ENCODE results near the gene BCR. TPM values are rescaled to one million over a fixed set of nuclear protein-coding genes. Genes with fewer than 3 reads are reported as not detected.
"Not testable (repeated sequence)": the region's sequence is repeated elsewhere in the genome, so short reads cannot be mapped to it uniquely, and the experiment has no call there.

The BCR gene
- total and polyA plus RNA-seq, 2 of the 4 experiments (the other 2 are of a cell fraction): 28.9 to 44.6 TPM

DNA sequence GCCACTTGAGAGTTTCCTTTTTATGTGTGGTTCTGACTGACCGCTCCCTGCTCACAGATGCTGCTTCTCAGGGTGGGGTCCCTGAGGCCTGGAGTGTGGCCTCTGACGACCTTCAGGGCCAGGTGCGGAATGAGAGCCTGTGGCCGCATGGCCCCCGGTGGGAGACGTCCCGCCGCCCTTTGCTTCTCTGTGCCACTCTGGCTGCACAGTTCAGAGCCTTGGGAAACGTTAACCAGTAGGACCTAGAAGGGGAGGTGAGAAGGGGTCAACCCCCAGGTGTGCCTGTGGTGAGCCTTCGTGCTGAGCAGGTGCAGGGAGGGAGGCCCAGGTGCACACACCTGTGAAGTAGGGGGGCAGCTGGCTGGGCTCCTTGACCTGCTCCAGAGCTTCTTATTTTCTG is 127.2 kb downstream of the BCR start:
- DNase-seq; H4K91ac ChIP-seq (ENCODE audit: insufficient read depth, low read depth, low read length); H3K9ac ChIP-seq (ENCODE audit: low read depth, low read length); BruUV-seq (replicated peaks); H4K5ac ChIP-seq (ENCODE audit: low read depth, low read length); H3K4ac ChIP-seq (ENCODE audit: low read depth, low read length); H2AFZ ChIP-seq (replicated peaks; ENCODE audit: low read length, poor library complexity); CTCF ChIA-PET; H3K14ac ChIP-seq (replicated peaks; ENCODE audit: low read depth, low read length); H3K79me1 ChIP-seq (ENCODE audit: low read depth in 1 of 2, low read length in 2 of 2); H3K4me2 ChIP-seq (ENCODE audit: low read depth, low read length); H3K56ac ChIP-seq (ENCODE audit: extremely low read depth, insufficient read depth, low read length); H3K9me3 ChIP-seq (ENCODE audit: control insufficient read depth, insufficient read depth, low read length); ATAC-seq (ENCODE audit: low read depth); H2BK15ac ChIP-seq (ENCODE audit: low read depth, low read length); H3K18ac ChIP-seq (ENCODE audit: low read depth, low read length); H2BK20ac ChIP-seq (ENCODE audit: low read depth, low read length); H2AK9ac ChIP-seq (replicated peaks; ENCODE audit: low read depth, low read length, poor library complexity); H4K20me1 ChIP-seq (ENCODE audit: insufficient read depth, low read length); H3K36me3 ChIP-seq (ENCODE audit: control insufficient read depth, insufficient read depth, low read length); H3K4me3 ChIP-seq (ENCODE audit: insufficient read depth, low read depth, low read length); H4K8ac ChIP-seq (ENCODE audit: low read depth in 2 of 2, low read length in 2 of 2); POLR2A ChIA-PET (ENCODE audit: unreplicated experiment); H3K27me3 ChIP-seq (ENCODE audit: control insufficient read depth, insufficient read depth, low read length); H3K23ac ChIP-seq (ENCODE audit: low read depth, low read length); H2AK5ac ChIP-seq (ENCODE audit: low read depth, low read length); H3K27ac ChIP-seq (ENCODE audit: insufficient read depth, low read length); intact Hi-C loops (cut with micrococcal nuclease); H2BK120ac ChIP-seq (ENCODE audit: low read depth, low read length); H2BK5ac ChIP-seq (ENCODE audit: low read depth, low read length, poor library complexity, severe bottlenecking); in situ Hi-C loops (cut with MboI; ENCODE audit: low sequenced_read_pairs); dilution Hi-C loops (cut with HindIII; ENCODE audit: low sequenced_read_pairs, unreplicated experiment): not testable (repeated sequence)
- H3K9me1 ChIP-seq (ENCODE audit: insufficient read depth, low read length): peaks cover 12% of the 10 kb centered on the region
- H3K4me1 ChIP-seq (ENCODE audit: control insufficient read depth, insufficient read depth, low read length): peaks cover 16% of the 10 kb centered on the region
- WGBS, 2 experiments (ENCODE audit: extremely low coverage in 2 of 2, insufficient read length in 1 of 2): no CpG with 5 or more reads among the region's 10 CpGs

GRCh38 chr22:23309261-23309660 is 129.0 kb downstream of the BCR start:
- H3K14ac ChIP-seq (replicated peaks; ENCODE audit: low read depth, low read length); H4K20me1 ChIP-seq (ENCODE audit: insufficient read depth, low read length); H4K5ac ChIP-seq (ENCODE audit: low read depth, low read length); DNase-seq; H3K4me2 ChIP-seq (ENCODE audit: low read depth, low read length); H2BK20ac ChIP-seq (ENCODE audit: low read depth, low read length); ATAC-seq (ENCODE audit: low read depth); BruUV-seq (replicated peaks); CTCF ChIA-PET; H3K4ac ChIP-seq (ENCODE audit: low read depth, low read length); H2AK5ac ChIP-seq (ENCODE audit: low read depth, low read length); H3K9me3 ChIP-seq (ENCODE audit: control insufficient read depth, insufficient read depth, low read length); H3K27me3 ChIP-seq (ENCODE audit: control insufficient read depth, insufficient read depth, low read length); H3K56ac ChIP-seq (ENCODE audit: extremely low read depth, insufficient read depth, low read length); H4K91ac ChIP-seq (ENCODE audit: insufficient read depth, low read depth, low read length); H4K8ac ChIP-seq (ENCODE audit: low read depth in 2 of 2, low read length in 2 of 2); POLR2A ChIA-PET (ENCODE audit: unreplicated experiment); H3K18ac ChIP-seq (ENCODE audit: low read depth, low read length); H2BK120ac ChIP-seq (ENCODE audit: low read depth, low read length); H3K9me1 ChIP-seq (ENCODE audit: insufficient read depth, low read length); H3K23ac ChIP-seq (ENCODE audit: low read depth, low read length); H2BK15ac ChIP-seq (ENCODE audit: low read depth, low read length); H2BK5ac ChIP-seq (ENCODE audit: low read depth, low read length, poor library complexity, severe bottlenecking); H3K36me3 ChIP-seq (ENCODE audit: control insufficient read depth, insufficient read depth, low read length); H3K9ac ChIP-seq (ENCODE audit: low read depth, low read length); H2AK9ac ChIP-seq (replicated peaks; ENCODE audit: low read depth, low read length, poor library complexity); H3K4me3 ChIP-seq (ENCODE audit: insufficient read depth, low read depth, low read length); dilution Hi-C loops (cut with HindIII; ENCODE audit: low sequenced_read_pairs, unreplicated experiment); H3K27ac ChIP-seq (ENCODE audit: insufficient read depth, low read length); H2AFZ ChIP-seq (replicated peaks; ENCODE audit: low read length, poor library complexity); H3K79me1 ChIP-seq (ENCODE audit: low read depth in 1 of 2, low read length in 2 of 2); in situ Hi-C loops (cut with MboI; ENCODE audit: low sequenced_read_pairs); intact Hi-C loops (cut with micrococcal nuclease): not testable (repeated sequence)
- H3K4me1 ChIP-seq (ENCODE audit: control insufficient read depth, insufficient read depth, low read length): peaks cover 16% of the 10 kb centered on the region
- WGBS, 2 experiments (ENCODE audit: extremely low coverage in 2 of 2, insufficient read length in 1 of 2): 80% methylated on average over 2 of the region's 12 CpGs; no CpG with 5 or more reads in 1 of the 2 experiments

All from IMR-90 (cell line).